ENCODE measurements around the gene ZNF324. TPM values are rescaled to one million over a fixed set of nuclear protein-coding genes. Genes with fewer than 3 reads are reported as not detected.

The ZNF324 gene
- total and polyA plus RNA-seq, 9 of the 15 experiments (the other 6 are each of a cell fraction or from before 2014, with no cell fraction given) = 0.92 to 16.4 (median 5.3) TPM

DNA sequence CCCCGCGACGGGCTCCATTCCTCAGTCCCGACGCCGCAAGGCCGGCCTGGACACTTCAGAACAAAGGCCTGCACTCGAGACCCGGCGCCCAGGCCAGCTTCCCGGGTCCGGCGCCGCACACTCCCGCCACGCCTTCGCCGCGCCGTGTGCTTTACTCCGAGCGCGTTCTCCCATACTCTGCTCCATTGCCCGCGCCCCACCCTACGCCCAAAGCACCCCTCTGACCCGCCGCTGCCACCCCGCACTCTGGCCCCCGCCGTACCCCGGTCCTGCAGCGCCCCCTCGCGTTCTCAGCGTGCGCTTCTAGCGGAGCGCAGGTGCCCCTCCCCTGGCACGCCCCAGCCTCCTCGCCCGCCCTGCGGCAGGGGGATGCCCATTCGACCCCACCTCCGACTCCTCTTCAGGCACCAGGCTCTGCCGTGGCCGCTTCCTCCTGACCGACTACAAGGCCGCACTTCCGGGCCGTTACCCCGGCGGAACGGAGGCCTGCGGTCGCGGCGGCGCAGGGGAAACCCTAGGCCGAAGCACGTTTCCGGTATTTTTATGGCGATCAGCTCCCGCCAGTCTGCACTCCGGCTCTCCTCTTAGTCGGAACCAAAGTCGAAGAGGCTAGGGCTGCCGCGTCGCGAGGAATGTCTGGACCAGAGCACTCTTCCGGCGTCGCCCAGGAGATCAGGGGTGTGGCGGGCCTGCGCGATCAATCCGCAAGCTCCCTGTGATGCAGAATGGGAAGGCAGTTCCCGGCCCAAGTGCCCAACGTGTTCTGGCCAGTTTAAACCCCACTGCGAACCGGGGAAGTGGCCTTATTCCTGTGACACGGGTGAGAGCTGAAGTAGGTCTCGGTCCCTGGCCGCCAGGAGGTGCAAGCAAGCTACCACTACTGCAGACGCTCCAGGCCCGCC is 52.7 kb downstream of the ZNF324 start, which contains the start of gene ZBTB45 (continued):
- TF ChIP-seq, protein P1, sequence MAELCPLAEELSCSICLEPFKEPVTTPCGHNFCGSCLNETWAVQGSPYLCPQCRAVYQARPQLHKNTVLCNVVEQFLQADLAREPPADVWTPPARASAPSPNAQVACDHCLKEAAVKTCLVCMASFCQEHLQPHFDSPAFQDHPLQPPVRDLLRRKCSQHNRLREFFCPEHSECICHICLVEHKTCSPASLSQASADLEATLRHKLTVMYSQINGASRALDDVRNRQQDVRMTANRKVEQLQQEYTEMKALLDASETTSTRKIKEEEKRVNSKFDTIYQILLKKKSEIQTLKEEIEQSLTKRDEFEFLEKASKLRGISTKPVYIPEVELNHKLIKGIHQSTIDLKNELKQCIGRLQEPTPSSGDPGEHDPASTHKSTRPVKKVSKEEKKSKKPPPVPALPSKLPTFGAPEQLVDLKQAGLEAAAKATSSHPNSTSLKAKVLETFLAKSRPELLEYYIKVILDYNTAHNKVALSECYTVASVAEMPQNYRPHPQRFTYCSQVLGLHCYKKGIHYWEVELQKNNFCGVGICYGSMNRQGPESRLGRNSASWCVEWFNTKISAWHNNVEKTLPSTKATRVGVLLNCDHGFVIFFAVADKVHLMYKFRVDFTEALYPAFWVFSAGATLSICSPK (IDR thresholded peaks at IDR 0.05; ENCODE audit: borderline replicate concordance) = no peak
- peak; percentile 2; the same call in 1 of the 2 replicates for TF ChIP-seq MXI1 (IDR thresholded peaks at IDR 0.05; ENCODE audit: low read depth, low read length)
- TF ChIP-seq, protein P2, sequence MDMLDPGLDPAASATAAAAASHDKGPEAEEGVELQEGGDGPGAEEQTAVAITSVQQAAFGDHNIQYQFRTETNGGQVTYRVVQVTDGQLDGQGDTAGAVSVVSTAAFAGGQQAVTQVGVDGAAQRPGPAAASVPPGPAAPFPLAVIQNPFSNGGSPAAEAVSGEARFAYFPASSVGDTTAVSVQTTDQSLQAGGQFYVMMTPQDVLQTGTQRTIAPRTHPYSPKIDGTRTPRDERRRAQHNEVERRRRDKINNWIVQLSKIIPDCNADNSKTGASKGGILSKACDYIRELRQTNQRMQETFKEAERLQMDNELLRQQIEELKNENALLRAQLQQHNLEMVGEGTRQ (CRISPR knock-in tag; IDR thresholded peaks at IDR 0.05) = peak; percentile 18
- TF ChIP-seq FOXJ2 (tag; IDR thresholded peaks at IDR 0.05) = peak; percentile 73; the same call in 1 of the 2 replicates
- TF ChIP-seq SLC30A9 (CRISPR knock-in tag; IDR thresholded peaks at IDR 0.05) = 0 out of 2 replicates have a peak, but pooled peaks have one; percentile 30
- TF ChIP-seq U2AF2 (optimal IDR thresholded peaks at IDR 0.05; ENCODE audit: low read depth, low read length) = no peak
- TF ChIP-seq HIVEP1 (CRISPR knock-in tag; IDR thresholded peaks at IDR 0.05) = no peak
- TF ChIP-seq ZNF507 (tag; conservative IDR thresholded peaks at IDR 0.05) = no peak
- no peak; the same call in 1 of the 2 replicates for TF ChIP-seq GTF2F1 (IDR thresholded peaks at IDR 0.05; ENCODE audit: low read depth, low read length)
- TF ChIP-seq TFAM (CRISPR knock-in tag; conservative IDR thresholded peaks at IDR 0.05) = no peak
- TF ChIP-seq, protein P3, sequence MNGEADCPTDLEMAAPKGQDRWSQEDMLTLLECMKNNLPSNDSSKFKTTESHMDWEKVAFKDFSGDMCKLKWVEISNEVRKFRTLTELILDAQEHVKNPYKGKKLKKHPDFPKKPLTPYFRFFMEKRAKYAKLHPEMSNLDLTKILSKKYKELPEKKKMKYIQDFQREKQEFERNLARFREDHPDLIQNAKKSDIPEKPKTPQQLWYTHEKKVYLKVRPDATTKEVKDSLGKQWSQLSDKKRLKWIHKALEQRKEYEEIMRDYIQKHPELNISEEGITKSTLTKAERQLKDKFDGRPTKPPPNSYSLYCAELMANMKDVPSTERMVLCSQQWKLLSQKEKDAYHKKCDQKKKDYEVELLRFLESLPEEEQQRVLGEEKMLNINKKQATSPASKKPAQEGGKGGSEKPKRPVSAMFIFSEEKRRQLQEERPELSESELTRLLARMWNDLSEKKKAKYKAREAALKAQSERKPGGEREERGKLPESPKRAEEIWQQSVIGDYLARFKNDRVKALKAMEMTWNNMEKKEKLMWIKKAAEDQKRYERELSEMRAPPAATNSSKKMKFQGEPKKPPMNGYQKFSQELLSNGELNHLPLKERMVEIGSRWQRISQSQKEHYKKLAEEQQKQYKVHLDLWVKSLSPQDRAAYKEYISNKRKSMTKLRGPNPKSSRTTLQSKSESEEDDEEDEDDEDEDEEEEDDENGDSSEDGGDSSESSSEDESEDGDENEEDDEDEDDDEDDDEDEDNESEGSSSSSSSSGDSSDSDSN (IDR thresholded peaks at IDR 0.05; ENCODE audit: borderline replicate concordance in 1 of 2, low read depth in 2 of 2, low read length in 2 of 2) = peak; percentile 59 to 86; a peak in 3 of 4 replicates
- no peak; the same call in 1 of the 2 replicates for TF ChIP-seq ZNF224 (CRISPR knock-in tag; IDR thresholded peaks at IDR 0.05)
- no peak for TF ChIP-seq ZC3H8 (IDR thresholded peaks at IDR 0.05)
- TF ChIP-seq, protein P4, sequence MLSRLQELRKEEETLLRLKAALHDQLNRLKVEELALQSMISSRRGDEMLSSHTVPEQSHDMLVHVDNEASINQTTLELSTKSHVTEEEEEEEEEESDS (CRISPR knock-in tag; IDR thresholded peaks at IDR 0.05) = no peak
- TF ChIP-seq XRCC5 (IDR thresholded peaks at IDR 0.05; ENCODE audit: low read depth, low read length) = peak; percentile 99
- TF ChIP-seq NR1H2 (CRISPR knock-in tag; IDR thresholded peaks at IDR 0.05) = no peak
- TF ChIP-seq, protein P5, sequence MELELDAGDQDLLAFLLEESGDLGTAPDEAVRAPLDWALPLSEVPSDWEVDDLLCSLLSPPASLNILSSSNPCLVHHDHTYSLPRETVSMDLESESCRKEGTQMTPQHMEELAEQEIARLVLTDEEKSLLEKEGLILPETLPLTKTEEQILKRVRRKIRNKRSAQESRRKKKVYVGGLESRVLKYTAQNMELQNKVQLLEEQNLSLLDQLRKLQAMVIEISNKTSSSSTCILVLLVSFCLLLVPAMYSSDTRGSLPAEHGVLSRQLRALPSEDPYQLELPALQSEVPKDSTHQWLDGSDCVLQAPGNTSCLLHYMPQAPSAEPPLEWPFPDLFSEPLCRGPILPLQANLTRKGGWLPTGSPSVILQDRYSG (tag; conservative IDR thresholded peaks at IDR 0.05; ENCODE audit: low read depth) = no peak
- TF ChIP-seq RBM17 (IDR thresholded peaks at IDR 0.05; ENCODE audit: borderline replicate concordance, low read depth, low read length) = no peak
- TF ChIP-seq ZNF384 (IDR thresholded peaks at IDR 0.05; ENCODE audit: low read depth, low read length) = peak; percentile 52; the same call in 1 of the 2 replicates
- peak; percentile 60; the same call in 1 of the 2 replicates for TF ChIP-seq OTX1 (CRISPR knock-in tag; IDR thresholded peaks at IDR 0.05)
- TF ChIP-seq HDAC3 (IDR thresholded peaks at IDR 0.05; ENCODE audit: borderline replicate concordance, partially characterized antibody) = peak; percentile 77

Measured in K562 (cell line).